CD4-positive, alpha-beta T cell treated with Interferon alpha-2 for 1 hour (primary cell): ENCODE data around the gene LETMD1.

ENCODE experiments used
- DNase-seq, 2 donors: peaks; one replicate each; pipeline ENCODE4 v3.0.0-alpha.2; 2020 to 2022

Gene LETMD1

DNA sequence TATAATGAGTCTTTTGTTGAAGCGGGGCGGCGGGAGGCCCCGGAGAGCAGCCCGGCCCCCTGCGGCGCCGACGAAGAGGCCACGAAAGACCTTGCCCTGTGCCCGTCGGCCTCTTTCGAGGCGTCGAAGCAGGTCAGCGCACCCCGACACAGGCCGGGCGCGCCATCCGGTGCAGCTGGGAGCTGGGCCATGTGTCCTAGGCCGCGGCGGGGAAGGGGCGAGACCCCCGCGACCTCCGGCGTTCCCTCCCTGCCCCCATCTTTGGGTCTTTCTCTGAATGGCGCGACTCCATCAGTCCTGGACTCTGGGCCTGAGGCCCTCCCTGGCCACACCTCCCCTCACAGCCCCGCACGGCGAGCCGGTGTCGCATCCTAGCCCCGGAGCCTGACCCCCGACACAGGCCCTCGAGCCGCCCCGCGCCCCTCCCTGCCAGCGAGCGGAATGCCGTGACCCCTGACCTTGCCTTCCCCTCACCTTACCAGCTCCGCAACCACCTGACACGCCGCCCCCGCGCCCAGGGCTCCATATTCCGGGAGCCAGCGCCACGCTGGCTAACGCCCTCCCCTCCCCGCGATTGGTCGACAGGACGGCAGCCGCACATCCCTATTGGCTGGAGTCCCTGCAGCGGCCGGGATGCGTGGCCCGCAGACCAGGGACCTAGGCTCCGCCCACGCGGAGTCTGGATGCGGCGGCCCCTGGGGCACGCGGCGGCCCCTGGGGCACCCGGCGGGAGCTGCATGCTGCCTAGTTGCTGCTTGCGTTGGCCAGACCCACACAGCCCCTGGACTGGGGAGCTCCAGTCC, 22.1 kb upstream of the LETMD1 start, which contains the start of gene SLC11A2:
Gene SLC11A2 (minus strand): TSS at position 549 of the 803 bp plus-strand sequence. CDS start 15,656 bp downstream, outside the sequence.
- peak; percentile 90 to 93 for DNase-seq

GRCh38 chr12:51027342-51027835, 20.7 kb upstream of the LETMD1 start:
- no peak for DNase-seq

DNA sequence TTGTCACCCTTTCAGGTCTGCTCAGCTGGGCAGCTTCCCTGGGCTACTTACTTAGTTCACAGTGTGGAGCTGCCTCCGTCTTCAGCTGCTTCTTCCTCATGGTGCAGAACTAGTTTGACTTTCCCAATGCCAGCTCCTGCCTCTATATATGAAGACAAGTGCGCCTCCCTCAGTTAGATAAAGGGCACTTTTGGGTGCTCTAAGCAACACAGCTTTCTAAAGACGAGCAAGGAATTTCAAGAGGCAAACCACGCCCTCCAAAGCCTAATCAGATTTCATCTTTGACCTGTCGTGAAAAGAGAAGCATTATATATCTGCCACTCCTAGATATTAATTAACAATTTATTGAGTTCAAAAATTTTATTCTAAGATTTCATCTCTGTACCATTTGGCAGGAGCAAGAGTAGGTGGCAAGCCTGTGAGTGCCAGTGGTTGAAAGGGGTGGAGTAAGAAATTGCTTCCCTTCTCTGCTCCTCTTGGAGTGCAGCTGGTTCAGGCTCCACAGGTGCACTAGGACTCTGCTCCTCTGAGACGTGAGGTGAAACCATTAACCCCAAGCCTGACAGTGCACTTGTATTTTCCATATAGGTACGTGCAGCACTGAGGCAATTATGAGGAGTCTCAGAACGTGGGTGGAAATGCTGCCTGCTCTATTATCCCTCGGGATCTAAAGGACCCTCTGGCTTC, 19.9 kb upstream of the LETMD1 start:
- peak; percentile 18 to 42 for DNase-seq

DNA sequence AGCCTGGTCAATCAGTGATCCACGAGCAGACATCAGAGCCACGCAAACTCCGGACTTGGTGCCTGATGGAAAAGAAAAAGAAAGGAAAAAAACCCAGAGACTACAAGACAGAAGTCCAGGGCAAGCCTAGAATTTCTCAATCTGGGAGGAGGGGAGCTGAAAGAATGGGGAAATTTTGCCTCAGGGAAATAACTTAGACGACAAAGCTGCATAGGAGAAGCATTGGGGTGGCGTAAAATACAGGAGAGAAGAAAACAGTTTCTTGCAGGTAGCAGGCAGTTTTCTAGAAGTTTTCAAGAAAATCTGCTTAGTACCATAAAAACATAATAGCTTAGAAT, 19.3 kb upstream of the LETMD1 start:
- DNase-seq: no peak

DNA sequence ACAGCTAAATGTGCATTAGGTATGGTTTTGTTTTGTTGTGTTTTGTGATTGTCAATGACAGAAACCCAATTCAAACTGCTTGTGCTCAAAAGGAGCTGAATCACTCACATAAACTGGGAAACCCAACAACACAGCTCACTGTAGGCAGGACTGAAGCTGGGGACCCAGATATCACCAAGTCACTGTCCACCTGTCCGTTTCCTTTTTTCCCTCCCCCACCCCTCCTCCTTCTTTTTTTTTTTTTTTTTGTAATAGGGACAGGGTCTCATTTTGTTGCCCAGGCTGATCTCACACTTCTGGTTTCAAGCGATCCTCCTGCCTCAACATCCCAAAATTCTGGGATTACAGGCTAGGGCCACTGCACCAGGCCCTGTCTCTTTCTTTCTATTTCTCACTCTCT, 15.1 kb upstream of the LETMD1 start:
- no peak for DNase-seq

DNA sequence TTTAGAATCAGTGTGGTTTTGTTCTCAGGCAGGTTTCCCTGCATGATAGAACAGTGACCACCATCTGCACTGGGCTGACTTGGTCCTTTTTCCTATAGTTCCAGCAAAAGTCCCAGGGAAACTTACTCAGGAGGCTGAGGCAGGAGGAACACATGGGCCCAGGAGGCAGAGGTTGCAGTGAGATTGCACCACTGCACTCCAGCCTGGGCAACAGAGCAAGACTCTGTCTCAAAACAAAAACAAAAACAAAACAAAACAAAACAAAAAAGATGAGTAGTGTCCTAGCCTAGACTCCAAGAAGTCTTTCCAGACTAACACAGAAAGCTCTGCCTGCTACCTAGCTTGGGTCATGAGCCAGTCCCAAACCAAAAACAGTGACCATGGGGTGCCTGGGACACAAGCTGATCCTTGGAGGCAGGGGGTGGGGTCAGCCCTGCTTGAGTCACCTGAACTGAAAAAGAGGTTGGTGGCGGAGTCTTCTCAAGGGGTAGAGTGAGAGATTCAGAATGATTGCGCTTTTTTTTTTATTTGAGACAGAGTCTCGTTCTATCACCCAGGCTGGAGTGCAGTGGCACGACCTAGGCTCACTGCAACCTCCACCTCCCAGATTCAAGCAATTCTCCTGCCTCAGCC, 14.6 kb upstream of the LETMD1 start:
- DNase-seq: no peak

DNA sequence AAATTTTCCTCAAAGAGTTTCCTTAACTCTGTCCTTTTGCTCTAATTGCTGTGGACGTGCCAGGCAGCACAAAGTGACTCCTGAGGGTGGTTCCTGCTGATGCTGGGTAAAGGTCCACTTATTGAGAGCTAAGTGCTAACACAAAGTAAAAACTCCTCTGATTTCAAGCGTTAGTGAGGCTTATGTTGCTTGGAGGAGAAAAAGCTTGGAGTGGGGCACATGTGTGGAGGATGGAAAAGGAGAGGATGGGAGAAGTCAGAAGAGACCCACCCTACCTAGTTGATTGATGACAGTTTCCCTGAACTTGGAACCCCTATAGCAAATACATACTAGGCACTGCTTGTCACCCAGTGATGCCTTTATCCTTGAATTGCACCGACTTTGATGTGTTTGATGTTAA, 11.8 kb upstream of the LETMD1 start:
- DNase-seq: no peak

DNA sequence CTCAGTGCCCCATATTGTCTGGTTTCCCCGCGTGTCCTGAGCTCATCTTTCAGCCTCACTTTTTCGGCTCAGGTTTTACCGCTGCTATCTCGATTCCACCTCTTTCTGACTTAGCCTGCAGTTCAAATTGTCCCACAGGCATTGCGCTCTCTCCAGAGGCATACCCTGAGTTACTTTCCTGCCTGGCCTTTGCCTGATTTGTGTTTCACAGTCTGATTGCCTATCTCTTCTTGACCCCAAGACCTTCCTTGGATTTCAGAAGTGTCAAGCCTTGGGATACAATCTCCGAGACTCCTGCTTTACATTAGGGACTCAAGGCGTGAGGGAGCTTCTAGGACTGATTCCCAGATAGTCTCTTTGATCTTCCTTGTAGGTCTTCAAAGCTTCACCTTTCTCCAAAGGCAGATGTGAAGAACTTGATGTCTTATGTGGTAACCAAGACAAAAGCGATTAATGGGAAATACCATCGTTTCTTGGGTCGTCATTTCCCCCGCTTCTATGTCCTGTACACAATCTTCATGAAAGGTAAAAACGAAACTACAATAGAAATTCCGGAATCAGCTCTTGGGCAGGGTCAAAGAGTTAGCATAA, 629 bp downstream of the LETMD1 start:
- DNase-seq: peak; percentile 41 to 71

DNA sequence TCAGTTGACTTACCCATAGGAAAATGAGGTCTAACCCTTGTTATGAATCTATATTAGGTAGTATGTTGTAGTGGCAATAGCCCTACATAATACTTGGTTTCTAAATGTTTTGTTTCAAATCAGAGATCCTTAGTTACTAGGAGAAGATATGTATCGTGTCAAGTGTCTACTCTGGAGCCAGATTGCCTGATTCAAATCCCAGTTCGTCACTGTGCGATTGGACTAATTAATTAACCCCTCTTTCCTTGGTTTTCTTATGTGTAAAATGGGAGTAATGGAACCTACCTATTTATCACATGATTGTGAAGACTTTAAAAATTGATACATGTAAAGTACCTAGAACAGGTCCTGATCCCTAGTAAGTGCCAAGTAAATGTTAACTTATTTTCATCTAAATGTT, 1.4 kb downstream of the LETMD1 start:
- DNase-seq: no peak

GRCh38 chr12:51051787-51052186, 3.7 kb downstream of the LETMD1 start:
- no peak for DNase-seq

DNA sequence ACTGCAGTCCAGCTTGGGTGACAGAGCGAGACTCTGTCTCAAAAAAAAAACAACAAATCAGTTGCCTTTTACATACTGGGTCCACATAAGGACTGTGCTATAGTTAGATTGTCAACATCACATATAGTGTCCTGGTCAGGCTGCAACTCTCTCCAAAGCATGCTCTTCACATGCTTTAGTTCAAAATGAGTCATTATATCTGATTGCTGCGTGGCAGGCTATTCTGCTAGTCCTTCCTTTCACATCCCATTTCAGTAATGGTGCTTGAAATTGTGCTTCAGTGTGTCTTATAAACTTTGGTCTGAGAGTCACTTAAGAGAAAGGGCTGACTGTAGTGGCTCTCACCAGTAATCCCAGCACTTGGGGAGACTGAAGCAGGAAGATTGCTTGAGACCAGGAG, 6.9 kb downstream of the LETMD1 start:
- DNase-seq: no peak

- peak in 1 of 2 donors; percentile 2 for DNase-seq
These were observed 8.1 kb downstream of the LETMD1 start for GRCh38 chr12:51056242-51056641.

- DNase-seq: no peak
These were observed 11.0 kb downstream of the LETMD1 start for GRCh38 chr12:51059086-51059485.

DNA sequence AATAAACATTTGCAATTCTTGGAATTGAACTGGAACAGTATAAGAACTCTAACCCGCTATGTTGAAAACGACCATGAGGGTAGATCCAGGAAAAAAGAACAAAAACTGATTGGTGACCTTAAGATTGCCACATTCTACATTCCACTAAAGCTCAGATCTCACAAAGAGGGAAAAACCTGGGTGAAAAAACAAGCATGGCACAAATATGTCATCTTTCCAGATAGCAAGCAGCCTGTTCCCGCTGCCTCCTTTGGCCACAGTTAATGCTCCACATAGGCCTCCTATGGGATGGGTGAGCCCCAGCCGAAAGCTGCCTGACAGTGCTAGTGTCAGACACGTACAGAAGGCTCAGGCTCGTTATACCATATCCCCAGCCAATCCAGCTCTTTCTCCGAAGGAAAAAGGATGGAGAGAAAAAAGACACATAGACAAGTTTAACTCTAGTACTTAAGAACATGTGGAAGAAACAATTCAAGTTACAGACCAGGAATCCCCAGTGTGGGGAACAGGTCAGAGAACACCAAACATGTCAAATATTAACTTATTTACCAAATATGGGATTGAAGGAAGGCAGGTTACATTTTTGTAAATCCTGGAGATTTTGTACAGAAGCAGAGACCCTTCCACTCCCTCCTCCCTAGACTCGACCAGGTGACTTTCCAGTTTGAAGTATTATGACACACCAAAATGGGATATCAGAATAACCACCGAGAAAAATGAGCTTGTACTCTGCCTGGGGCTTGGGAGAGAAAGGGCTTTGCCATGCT, 14.7 kb downstream of the LETMD1 start:
- DNase-seq: no peak

GRCh38 chr12:51065530-51065929, 17.4 kb downstream of the LETMD1 start:
- DNase-seq: no peak

DNA sequence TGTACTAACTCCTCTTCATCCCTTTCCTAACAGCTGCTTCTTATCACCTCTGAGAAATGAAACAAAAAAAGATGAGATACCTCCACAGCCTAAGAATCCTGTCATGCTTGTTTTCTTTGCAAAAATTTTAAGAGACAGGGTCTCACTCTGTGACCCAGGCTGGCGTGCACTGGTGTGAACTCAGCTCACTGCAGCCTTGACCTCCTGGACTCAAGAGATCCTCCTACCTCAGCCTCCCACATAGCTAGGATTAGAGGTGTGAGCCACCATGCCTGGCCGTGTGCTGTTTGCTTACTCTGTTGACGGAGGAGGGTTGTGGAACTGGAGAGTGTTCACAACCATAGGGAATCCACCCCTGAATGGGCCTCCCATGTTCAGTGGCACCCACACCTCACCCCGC, 19.1 kb downstream of the LETMD1 start:
- DNase-seq: no peak

DNA sequence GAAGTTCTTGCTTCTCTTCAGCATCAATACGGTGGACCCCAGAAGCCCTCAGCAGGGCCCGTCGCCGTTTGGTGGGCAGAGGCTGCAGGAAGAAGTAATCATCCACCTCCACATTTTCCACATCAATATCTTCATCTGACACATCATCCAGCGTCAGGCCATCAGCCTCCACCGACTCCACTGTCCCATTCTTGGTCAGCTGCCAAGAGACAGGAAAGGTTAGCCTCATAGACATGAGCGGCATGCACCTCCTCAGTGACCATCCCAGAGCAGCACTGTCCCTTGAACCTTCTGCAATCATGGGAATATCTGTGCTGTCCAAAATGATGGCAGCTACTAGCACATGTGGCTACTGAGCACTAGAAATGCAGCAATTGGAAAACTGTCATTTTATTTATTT, 19.6 kb downstream of the LETMD1 start:
- no peak for DNase-seq

- no peak for DNase-seq
These were observed 21.9 kb downstream of the LETMD1 start for GRCh38 chr12:51070004-51070403.

DNA sequence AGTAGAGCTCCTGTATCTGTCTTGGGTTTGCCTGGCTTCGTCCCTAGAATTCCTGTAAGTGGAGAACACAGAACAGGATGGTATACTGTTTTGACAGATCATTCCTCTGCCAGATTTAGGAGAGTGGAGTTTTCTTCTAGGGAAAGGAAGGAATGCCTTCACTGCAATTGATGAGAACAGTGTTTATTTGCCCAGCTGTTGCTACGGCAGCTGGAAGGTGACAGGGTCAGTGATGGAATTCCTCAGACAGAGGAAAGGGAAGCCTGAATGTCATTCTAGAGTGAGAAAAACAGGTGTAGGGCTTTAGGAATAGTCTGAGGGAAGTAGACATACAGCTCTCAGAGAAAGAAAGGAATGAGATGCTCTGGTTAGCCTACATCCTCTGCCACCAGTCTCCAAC, 23.5 kb downstream of the LETMD1 start:
- no peak for DNase-seq

DNA sequence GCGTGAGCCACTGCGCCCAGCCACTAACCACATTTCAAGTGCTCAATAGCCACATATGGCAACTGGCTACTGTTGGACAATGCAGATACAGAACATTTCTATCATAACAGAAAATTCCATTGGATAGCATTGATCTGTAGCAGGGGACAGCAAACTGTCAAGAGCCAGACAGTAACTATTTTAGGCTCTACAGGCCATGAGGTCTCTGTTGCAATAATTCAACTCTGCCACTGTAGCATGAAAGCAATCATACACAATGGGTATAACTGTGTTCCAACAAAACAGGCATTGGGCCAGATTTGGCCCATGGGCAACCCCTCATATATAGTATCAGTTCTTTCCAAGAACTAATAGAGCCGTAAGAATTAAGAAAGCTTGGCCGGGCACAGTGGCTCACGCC, 27.3 kb downstream of the LETMD1 start:
- DNase-seq: no peak

- DNase-seq: no peak
These were observed 28.3 kb downstream of the LETMD1 start for GRCh38 chr12:51076236-51076930.

DNA sequence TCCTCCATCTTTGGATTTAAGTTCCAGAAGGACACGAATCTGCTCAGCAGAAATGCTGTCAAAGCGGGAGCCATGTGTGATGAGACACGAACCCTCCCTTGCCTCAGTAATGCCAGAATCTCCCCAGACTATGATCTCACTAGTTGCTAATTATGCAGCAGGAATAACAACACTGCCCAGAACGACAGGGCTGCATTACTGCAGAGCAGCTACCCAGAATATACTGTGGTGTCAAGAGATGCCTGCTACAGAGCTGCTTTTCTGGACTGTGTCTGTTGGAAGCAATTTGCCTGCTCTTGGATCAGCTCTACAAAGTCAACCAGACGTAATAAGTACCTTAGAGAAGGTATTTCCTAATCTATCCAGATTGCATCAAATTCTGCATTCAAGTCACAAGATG, 29.8 kb downstream of the LETMD1 start:
- DNase-seq: no peak
